HepG2 (cell line): Measurements from ENCODE around the gene NMRAL1.

ENCODE experiments used
- EZH2 ChIP-seq: conservative IDR thresholded peaks from 2 replicates; pipeline ENCODE4 v1.6.1; 2012; ENCODE audit warnings: mild to moderate bottlenecking, low read depth, low read length, moderate library complexity
- NFIC ChIP-seq: IDR thresholded peaks from 2 replicates; pipeline ENCODE4 v1.6.1; 2012; ENCODE audit warnings: mild to moderate bottlenecking, low read length, inconsistent platforms
- NR2C2 ChIP-seq: sonication (generic); formaldehyde crosslinking; IDR thresholded peaks from 2 replicates; pipeline ENCODE4 v1.4.0; 2020; ENCODE audit warnings: missing genetic modification reagents, mild to moderate bottlenecking, moderate library complexity, borderline replicate concordance
- NR3C1 ChIP-seq: sonication (generic); formaldehyde crosslinking; IDR thresholded peaks from 2 replicates; pipeline ENCODE4 v1.4.0; 2020; ENCODE audit warnings: missing genetic modification reagents
- RBM22 ChIP-seq: fragments of 200-400 bp; formaldehyde crosslinking; optimal IDR thresholded peaks from 2 replicates; pipeline ENCODE3; 2017; ENCODE audit warnings: mild to moderate bottlenecking, low read length, moderate library complexity
- ZNF205 ChIP-seq: IDR thresholded peaks from 2 replicates; pipeline ENCODE4 v1.6.1; 2018; ENCODE audit warnings: missing biosample characterization, missing genetic modification reagents
- ZNF331 ChIP-seq: sonication (generic); formaldehyde crosslinking; IDR thresholded peaks from 2 replicates; pipeline ENCODE4 v1.4.0; 2020; ENCODE audit warnings: missing genetic modification reagents
- ZNF552 ChIP-seq: sonication (generic); formaldehyde crosslinking; IDR thresholded peaks from 2 replicates; pipeline ENCODE4 v1.9.0; 2022; ENCODE audit warnings: missing genetic modification reagents, mild to moderate bottlenecking, borderline replicate concordance

GRCh38 chr16:4450931-4451519 lies 23.4 kb downstream of the NMRAL1 start:
- TF ChIP-seq EZH2 (no peak), NR2C2 (CRISPR knock-in tag) (no peak), ZNF552 (no peak), NR3C1 (CRISPR knock-in tag) (no peak), NFIC (no peak), ZNF331 (CRISPR knock-in tag) (no peak), RBM22 (no peak), ZNF205 (CRISPR knock-in tag) (no peak)
